A549 (cell line): ENCODE measurements around the gene IRX4. TPM values are rescaled to one million over a fixed set of nuclear protein-coding genes. Genes with fewer than 3 reads are reported as not detected.

Experiments used
- ATAC-seq, 2 experiments: fragments of 200-7000 bp in 1 of 2; fragments of >200 bp in 1 of 2; cut with Nextera tagmentation in 1 of 2; cut with Tn5 transposase in 1 of 2; 3 replicates each; pipeline versions ENCODE4 v1.8.0 to v1.9.1; 2018 to 2020; ENCODE audit warnings: mild to moderate bottlenecking in 1 of 2, moderate library complexity in 1 of 2
- CTCF ChIA-PET: fragments of 300-600 bp; sonication (Branson Sonifier 250); formaldehyde crosslinking; extraction: SDS; loops from one replicate; lab custom pipeline; 2021; ENCODE audit warnings: antibody characterized with exemption, inconsistent platforms; lab: Yijun Ruan, JAX
- POLR2A ChIA-PET: fragments of 350-600 bp; formaldehyde crosslinking; extraction: SDS; loops from one replicate; lab custom pipeline; 2021; ENCODE audit warnings: antibody characterized with exemption, inconsistent platforms; lab: Yijun Ruan, JAX
- DNase-seq, 2 experiments: peaks; one replicate each; pipeline versions ENCODE4 v3.0.0 to v3.0.0-alpha.2; 2011 to 2016; ENCODE audit warnings: low read depth in 1 of 2, low spot score in 1 of 2
- FAIRE-seq: peaks from 2 replicates; lab custom pipeline; 2011; peaks lifted over from hg19 to GRCh38; lab: Jason Lieb, UNC
- H3K27ac ChIP-seq, 2 experiments: fragments of >200 bp; sonication (Bioruptor Twin); formaldehyde crosslinking; 3 replicates each; pipeline ENCODE4 v1.5.1; 2016 to 2017
- H3K4me1 ChIP-seq: fragments of >200 bp; sonication (Bioruptor Twin); formaldehyde crosslinking; 3 replicates; pipeline ENCODE4 v1.6.1; 2016
- H3K4me2 ChIP-seq: fragments of >200 bp; sonication (Bioruptor Twin); formaldehyde crosslinking; 3 replicates; pipeline ENCODE4 v1.6.1; 2016
- H3K4me3 ChIP-seq: fragments of >200 bp; sonication (Bioruptor Twin); formaldehyde crosslinking; 3 replicates; pipeline ENCODE4 v1.5.1; 2016
- H3K9me3 ChIP-seq: fragments of >200 bp; sonication (Bioruptor Twin); formaldehyde crosslinking; 3 replicates; pipeline ENCODE4 v1.6.1; 2016
- BCL3 ChIP-seq: fragments of >200 bp; sonication (Bioruptor Twin); formaldehyde crosslinking; IDR thresholded peaks from 3 replicates; pipeline ENCODE4 v1.6.1; 2016
- CBX8 ChIP-seq: fragments of 200-600 bp; sonication (generic); IDR thresholded peaks from 2 replicates; pipeline ENCODE4 v1.6.1; 2016
- CEBPB ChIP-seq, 2 experiments: fragments of >200 bp in 1 of 2; sonication (Bioruptor Twin) in 1 of 2; formaldehyde crosslinking in 1 of 2; IDR thresholded peaks; 2 replicates each; pipeline ENCODE4 v1.6.1; 2012 to 2016
- CHD2 ChIP-seq: fragments of 150-350 bp; IDR thresholded peaks from 2 replicates; pipeline ENCODE4 v1.6.1; 2014; ENCODE audit warnings: low read length; ENCODE audit not compliant: partially characterized antibody
- EHF ChIP-seq: fragments of 250-450 bp; sonication (Bioruptor Pico); IDR thresholded peaks from 2 replicates; pipeline ENCODE4 v1.5.0; 2020; ENCODE audit warnings: mild to moderate bottlenecking
- ESRRA ChIP-seq: fragments of 150-350 bp; IDR thresholded peaks from 2 replicates; pipeline ENCODE4 v1.6.1; 2014; ENCODE audit warnings: mild to moderate bottlenecking, low read length, borderline replicate concordance
- FOSL2 ChIP-seq, 2 experiments: fragments of 450-650 bp in 1 of 2; fragments of >200 bp in 1 of 2; sonication (Bioruptor Twin) in 1 of 2; formaldehyde crosslinking; IDR thresholded peaks; 2 replicates each; pipeline versions ENCODE4 v1.5.0 to v1.6.1; 2016 to 2020; ENCODE audit warnings: mild to moderate bottlenecking in 1 of 2, moderate library complexity in 1 of 2
- HES2 ChIP-seq: fragments of >200 bp; sonication (Bioruptor Twin); formaldehyde crosslinking; IDR thresholded peaks from 2 replicates; pipeline ENCODE4 v1.6.1; 2016
- HOXB5 ChIP-seq: fragments of 250-450 bp; sonication (Bioruptor Pico); IDR thresholded peaks from 2 replicates; pipeline ENCODE4 v1.5.0; 2020; ENCODE audit warnings: mild to moderate bottlenecking, moderate library complexity
- KDM1A ChIP-seq: fragments of 200-600 bp; sonication (generic); IDR thresholded peaks from 2 replicates; pipeline ENCODE4 v1.6.1; 2016; ENCODE audit warnings: low read depth, mild to moderate bottlenecking
- KDM5A ChIP-seq: fragments of 200-600 bp; sonication (generic); IDR thresholded peaks from 2 replicates; pipeline ENCODE4 v1.6.1; 2016; ENCODE audit warnings: antibody characterized with exemption, mild to moderate bottlenecking
- MAZ ChIP-seq: fragments of 150-350 bp; IDR thresholded peaks from 2 replicates; pipeline ENCODE4 v1.6.1; 2014; ENCODE audit warnings: antibody characterized with exemption, low read depth, low read length, borderline replicate concordance
- MYC ChIP-seq: IDR thresholded peaks from 2 replicates; pipeline ENCODE4 v1.6.1; 2012; ENCODE audit warnings: mild to moderate bottlenecking, inconsistent platforms, low read length, improper control_type of control experiment, borderline replicate concordance
- NFE2L2 ChIP-seq: fragments of 150-350 bp; conservative IDR thresholded peaks from 2 replicates; pipeline ENCODE4 v1.6.1; 2014; ENCODE audit warnings: low read length
- SMC3 ChIP-seq: fragments of >200 bp; sonication (Bioruptor Twin); formaldehyde crosslinking; IDR thresholded peaks from 3 replicates; pipeline ENCODE4 v1.6.1; 2018; ENCODE audit warnings: inconsistent platforms
- TP53 ChIP-seq: fragments of 250-450 bp; sonication (Bioruptor Pico); IDR thresholded peaks from 2 replicates; pipeline ENCODE4 v1.5.0; 2021; ENCODE audit warnings: mild to moderate bottlenecking, moderate library complexity
- ZFP36 ChIP-seq: fragments of 450-650 bp; IDR thresholded peaks from 2 replicates; pipeline ENCODE4 v1.6.1; 2014; ENCODE audit warnings: borderline replicate concordance; ENCODE audit not compliant: partially characterized antibody
- ZNF302 ChIP-seq: fragments of 250-450 bp; sonication (Bioruptor Pico); IDR thresholded peaks from 2 replicates; pipeline ENCODE4 v1.9.0; 2021; ENCODE audit warnings: inconsistent platforms, mild to moderate bottlenecking, moderate library complexity
- WGBS: methylation state at CpG from one replicate; pipeline ENCODE4 v1.1.6; 2017; ENCODE audit errors: missing lambda C conversion rate; 5-methylcytosine and 5-hydroxymethylcytosine counted together
- polyA plus RNA-seq, 4 experiments: library from polyadenylated mRNA; depleted of rRNA in 3 of 4; stranded (reverse); fragments of >200 nt; fragmentation: RNase III in 1 of 4; extraction: RNeasy Plus Mini Kit Qiagen cat#74134 plus additional on column Dnase treatment in 1 of 4; gene quantifications; 2 replicates in 3 of 4; 3 replicates in 1 of 4; pipeline ENCODE4 v1.2.3, GENCODE V29; 2011 to 2017
- TF ChIP-seq, protein P1 (sequence below): fragments of 450-650 bp; IDR thresholded peaks from 2 replicates; pipeline ENCODE4 v1.6.1; 2014; ENCODE audit warnings: antibody characterized with exemption
- TF ChIP-seq, protein P2 (sequence below): fragments of 200-600 bp; sonication (generic); IDR thresholded peaks from 2 replicates; pipeline ENCODE4 v1.6.1; 2016; ENCODE audit warnings: antibody characterized with exemption, mild to moderate bottlenecking, moderate library complexity

IRX4 gene
- polyA plus RNA-seq, 2 of the 4 experiments (the other 2 are of a cell fraction) = 0.04 to 0.06 TPM

GRCh38 chr5:1913578-1913977 is 30.9 kb upstream of the IRX4 start (continued):
- TF ChIP-seq MAZ (no peak), BCL3 (no peak)

DNA sequence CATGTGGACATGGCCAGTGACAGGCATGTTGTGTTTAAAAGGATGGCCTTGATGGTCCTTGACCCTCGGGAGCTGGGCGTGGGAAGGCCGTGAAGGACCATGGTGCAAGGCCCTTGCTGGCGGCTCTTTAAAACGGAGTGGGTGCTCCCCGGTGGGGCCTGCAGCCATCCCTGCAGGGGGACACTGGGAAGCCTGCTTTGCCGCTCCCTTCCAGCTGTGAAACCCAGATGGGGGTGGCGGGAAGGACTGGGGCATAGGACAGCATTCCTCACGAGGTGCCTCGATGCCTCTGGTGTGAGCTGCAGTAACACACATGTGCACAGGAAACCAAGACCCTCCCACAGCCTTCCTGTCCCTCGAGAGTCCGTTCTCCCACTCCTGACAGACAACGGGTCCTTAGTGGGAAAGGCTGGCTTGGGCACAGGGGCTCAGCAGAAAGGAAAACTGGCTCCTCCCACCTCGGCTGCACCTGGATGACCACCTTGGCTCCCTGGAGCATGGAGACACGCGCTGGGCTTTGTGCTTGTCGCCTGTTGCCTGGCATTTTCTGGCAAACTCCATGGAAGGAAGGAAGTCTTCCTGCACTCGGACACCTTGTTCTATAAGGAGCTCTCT is 30.3 kb upstream of the IRX4 start:
- no peak for ATAC-seq
- Histone ChIP-seq H3K9me3 (no peaks in the 10 kb centered on the region), H3K4me2 (no peak overlapping the region), H3K4me3 (no peak overlapping the region), H3K4me1 (no peaks in the 10 kb centered on the region), H3K27ac (no peak overlapping the region)
- ChIA-PET POLR2A (no interaction called here), CTCF (no interaction called here)
- no peak for TF ChIP-seq KDM1A
- no peak for TF ChIP-seq CBX8
- no peak for TF ChIP-seq ZFP36
- no peak for TF ChIP-seq HES2
- TF ChIP-seq, protein P1, sequence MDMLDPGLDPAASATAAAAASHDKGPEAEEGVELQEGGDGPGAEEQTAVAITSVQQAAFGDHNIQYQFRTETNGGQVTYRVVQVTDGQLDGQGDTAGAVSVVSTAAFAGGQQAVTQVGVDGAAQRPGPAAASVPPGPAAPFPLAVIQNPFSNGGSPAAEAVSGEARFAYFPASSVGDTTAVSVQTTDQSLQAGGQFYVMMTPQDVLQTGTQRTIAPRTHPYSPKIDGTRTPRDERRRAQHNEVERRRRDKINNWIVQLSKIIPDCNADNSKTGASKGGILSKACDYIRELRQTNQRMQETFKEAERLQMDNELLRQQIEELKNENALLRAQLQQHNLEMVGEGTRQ = no peak
- TF ChIP-seq MYC = no peak
- TF ChIP-seq, protein P2, sequence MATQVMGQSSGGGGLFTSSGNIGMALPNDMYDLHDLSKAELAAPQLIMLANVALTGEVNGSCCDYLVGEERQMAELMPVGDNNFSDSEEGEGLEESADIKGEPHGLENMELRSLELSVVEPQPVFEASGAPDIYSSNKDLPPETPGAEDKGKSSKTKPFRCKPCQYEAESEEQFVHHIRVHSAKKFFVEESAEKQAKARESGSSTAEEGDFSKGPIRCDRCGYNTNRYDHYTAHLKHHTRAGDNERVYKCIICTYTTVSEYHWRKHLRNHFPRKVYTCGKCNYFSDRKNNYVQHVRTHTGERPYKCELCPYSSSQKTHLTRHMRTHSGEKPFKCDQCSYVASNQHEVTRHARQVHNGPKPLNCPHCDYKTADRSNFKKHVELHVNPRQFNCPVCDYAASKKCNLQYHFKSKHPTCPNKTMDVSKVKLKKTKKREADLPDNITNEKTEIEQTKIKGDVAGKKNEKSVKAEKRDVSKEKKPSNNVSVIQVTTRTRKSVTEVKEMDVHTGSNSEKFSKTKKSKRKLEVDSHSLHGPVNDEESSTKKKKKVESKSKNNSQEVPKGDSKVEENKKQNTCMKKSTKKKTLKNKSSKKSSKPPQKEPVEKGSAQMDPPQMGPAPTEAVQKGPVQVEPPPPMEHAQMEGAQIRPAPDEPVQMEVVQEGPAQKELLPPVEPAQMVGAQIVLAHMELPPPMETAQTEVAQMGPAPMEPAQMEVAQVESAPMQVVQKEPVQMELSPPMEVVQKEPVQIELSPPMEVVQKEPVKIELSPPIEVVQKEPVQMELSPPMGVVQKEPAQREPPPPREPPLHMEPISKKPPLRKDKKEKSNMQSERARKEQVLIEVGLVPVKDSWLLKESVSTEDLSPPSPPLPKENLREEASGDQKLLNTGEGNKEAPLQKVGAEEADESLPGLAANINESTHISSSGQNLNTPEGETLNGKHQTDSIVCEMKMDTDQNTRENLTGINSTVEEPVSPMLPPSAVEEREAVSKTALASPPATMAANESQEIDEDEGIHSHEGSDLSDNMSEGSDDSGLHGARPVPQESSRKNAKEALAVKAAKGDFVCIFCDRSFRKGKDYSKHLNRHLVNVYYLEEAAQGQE = no peak
- no peak for TF ChIP-seq FOSL2 (IDR thresholded peaks at IDR 0.05)
- TF ChIP-seq FOSL2 (CRISPR knock-in tag; IDR thresholded peaks at IDR 0.05) = no peak
- no peak for TF ChIP-seq SMC3
- no peak for TF ChIP-seq CHD2
- no peak for TF ChIP-seq CEBPB (IDR thresholded peaks at IDR 0.05)
- TF ChIP-seq TP53 (CRISPR knock-in tag) = no peak
- TF ChIP-seq ESRRA = no peak
- no peak for TF ChIP-seq HOXB5 (CRISPR knock-in tag)
- no peak for TF ChIP-seq ZNF302 (CRISPR knock-in tag)
- no peak for TF ChIP-seq BCL3
- TF ChIP-seq NFE2L2 = no peak
- TF ChIP-seq EHF (CRISPR knock-in tag) = no peak
- no peak for TF ChIP-seq KDM5A
- 6% methylated on average over 9 of the region's 18 CpGs for WGBS
- FAIRE-seq = no peak
- no peak for DNase-seq
